ENCODE measurements around the gene XIST. TPM values are rescaled to one million over a fixed set of nuclear protein-coding genes. Genes with fewer than 3 reads are reported as not detected.

XIST gene
- total RNA-seq, 4 donors from 2014 or later = 0.24 to 209 (median 91.2) TPM

- TF ChIP-seq, protein P1, sequence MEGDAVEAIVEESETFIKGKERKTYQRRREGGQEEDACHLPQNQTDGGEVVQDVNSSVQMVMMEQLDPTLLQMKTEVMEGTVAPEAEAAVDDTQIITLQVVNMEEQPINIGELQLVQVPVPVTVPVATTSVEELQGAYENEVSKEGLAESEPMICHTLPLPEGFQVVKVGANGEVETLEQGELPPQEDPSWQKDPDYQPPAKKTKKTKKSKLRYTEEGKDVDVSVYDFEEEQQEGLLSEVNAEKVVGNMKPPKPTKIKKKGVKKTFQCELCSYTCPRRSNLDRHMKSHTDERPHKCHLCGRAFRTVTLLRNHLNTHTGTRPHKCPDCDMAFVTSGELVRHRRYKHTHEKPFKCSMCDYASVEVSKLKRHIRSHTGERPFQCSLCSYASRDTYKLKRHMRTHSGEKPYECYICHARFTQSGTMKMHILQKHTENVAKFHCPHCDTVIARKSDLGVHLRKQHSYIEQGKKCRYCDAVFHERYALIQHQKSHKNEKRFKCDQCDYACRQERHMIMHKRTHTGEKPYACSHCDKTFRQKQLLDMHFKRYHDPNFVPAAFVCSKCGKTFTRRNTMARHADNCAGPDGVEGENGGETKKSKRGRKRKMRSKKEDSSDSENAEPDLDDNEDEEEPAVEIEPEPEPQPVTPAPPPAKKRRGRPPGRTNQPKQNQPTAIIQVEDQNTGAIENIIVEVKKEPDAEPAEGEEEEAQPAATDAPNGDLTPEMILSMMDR (IDR thresholded peaks at IDR 0.05) = no peak
- DNase-seq (ENCODE audit: low spot score) = no peak
- ATAC-seq (ENCODE audit: low FRiP score) = no peak
These were observed 22.5 kb downstream of the XIST start for GRCh38 chrX:73829890-73830466.

DNA sequence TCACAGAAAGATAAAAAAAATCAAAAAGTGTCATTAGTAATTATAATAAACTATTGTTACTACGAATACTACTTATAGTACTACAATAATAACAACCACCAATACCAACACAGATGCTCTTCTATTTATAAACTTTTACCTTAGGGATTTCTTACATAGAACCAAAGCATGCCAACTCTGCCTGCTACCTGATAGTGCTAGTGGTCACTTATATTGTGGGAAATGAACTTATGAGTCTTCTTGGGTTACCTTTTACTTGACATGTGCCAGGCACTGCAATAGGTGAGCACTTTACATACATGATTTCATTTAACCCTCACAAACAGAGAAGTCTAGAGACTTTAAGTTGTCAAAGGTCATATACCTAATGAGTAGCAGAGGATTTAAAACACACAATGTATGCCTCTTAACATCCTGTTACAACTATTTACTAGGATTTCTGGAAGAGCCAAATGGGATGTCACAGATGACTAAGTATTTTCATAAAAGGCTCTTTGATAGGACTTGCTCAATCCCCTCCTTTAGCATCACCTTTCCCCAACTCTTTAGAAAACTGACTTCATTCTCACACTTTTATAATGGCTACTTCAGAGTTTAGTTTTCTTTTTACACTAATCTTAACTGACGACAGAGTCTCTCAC is 24.3 kb downstream of the XIST start:
- TF ChIP-seq, protein P1 (IDR thresholded peaks at IDR 0.05) = no peak
- DNase-seq (ENCODE audit: low spot score) (no peak), ATAC-seq (ENCODE audit: low FRiP score) (no peak)

DNA sequence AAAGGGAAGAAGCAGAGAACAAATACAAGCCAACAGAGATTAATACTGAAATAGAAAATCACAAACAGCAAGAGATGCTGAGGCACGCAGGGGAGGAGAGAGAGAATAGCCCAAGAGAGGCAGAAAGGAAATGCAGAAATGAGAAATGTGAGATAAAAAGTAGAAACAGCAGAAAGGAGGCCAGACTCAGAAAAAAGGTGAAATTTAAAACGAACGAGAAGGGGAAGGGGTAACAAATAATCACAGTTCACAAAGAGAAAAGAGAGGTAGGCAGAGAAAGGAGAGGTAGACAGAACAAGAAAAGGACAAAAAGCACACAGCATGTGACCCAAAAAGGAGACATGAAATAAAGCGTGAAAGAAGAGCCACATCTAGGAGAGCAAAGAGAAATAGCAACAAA is 25.1 kb downstream of the XIST start:
- ATAC-seq (ENCODE audit: low FRiP score) (no peak), DNase-seq (ENCODE audit: low spot score) (no peak)
- TF ChIP-seq, protein P1 (IDR thresholded peaks at IDR 0.05) = no peak

GRCh38 chrX:73826996-73827395 is 25.5 kb downstream of the XIST start:
- DNase-seq (ENCODE audit: low spot score) (no peak), ATAC-seq (ENCODE audit: low FRiP score) (no peak)
- TF ChIP-seq, protein P1 (IDR thresholded peaks at IDR 0.05) = no peak

DNA sequence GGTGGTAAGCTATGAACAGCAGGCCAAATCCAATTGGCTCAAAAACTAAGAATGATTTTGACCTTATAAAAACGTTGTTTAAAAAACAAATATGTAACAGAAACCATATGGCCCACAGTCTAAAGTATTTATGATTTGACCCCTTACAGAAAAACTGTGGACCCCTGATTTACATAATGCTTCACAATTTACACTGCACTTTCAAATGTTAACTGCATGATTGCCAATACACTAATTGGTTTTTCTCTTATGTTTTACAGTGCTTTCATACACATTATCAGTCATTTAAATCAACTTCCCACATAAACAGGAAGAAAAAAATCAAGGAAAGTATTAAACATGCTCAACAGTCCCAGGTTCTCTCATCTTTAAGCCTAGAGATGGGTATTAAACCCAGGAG is 26.9 kb downstream of the XIST start:
- no peak for ATAC-seq (ENCODE audit: low FRiP score)
- no peak for DNase-seq (ENCODE audit: low spot score)
- TF ChIP-seq, protein P1 (IDR thresholded peaks at IDR 0.05) = no peak

DNA sequence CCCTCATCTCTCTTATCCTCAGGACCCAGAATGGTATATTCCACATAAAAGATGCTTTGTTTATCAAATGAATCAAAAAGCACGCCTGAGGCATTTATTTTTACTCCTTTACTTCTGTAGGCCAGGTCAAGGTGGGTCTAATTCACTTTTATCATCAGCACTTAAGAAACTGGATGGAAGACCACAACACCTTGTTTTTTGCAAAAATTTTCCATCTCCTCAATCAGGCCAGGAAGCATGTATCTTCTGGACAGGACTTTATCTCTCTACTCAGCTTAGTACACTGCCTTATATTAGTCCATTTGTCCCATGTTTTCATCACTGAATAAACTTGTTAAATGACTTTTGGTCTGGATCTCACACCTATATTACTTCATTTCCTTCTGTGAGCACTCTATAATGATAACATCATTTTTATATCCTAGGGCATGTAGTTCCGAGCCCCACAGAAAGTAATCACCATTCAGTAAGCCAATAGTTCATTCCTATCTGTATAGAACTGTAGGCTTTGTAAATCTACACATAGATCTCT is 29.0 kb downstream of the XIST start:
- DNase-seq (ENCODE audit: low spot score) = no peak
- no peak for ATAC-seq (ENCODE audit: low FRiP score)
- TF ChIP-seq, protein P1 (IDR thresholded peaks at IDR 0.05) = no peak

DNA sequence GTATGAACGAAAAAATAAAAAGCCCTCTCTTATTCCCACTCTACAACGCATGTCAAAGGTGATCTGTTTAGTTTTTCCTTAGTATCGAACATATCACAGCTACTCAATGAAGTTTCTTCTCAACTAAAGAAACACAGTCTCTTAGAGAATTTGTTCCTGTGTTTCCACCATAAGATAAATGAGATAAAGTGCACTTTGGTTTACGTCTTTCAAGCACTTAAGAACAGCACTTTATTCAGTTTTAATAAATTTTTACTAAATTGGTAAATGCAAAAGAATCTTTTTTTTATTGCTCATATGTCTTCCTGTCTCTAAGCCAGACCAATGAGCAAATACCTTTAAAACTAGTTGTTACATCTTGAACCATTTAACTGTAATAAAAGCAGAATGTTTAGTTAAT is 29.7 kb downstream of the XIST start:
- TF ChIP-seq, protein P1 (IDR thresholded peaks at IDR 0.05) = no peak
- no peak for ATAC-seq (ENCODE audit: low FRiP score)
- DNase-seq (ENCODE audit: low spot score) = no peak

Measured in omental fat pad (tissue), 4 donors.